MM.1S (cell line): ENCODE measurements around the gene FGFR1OP2.

ENCODE experiments used
- EZH2phosphoT487 ChIP-seq: fragments of 300-600 bp; sonication (generic); IDR thresholded peaks from 2 replicates; pipeline ENCODE4 v1.6.1; 2018; ENCODE audit warnings: antibody characterized with exemption, low read length
- TF ChIP-seq, protein P1 (sequence below): fragments of 300-600 bp; sonication (generic); IDR thresholded peaks from 2 replicates; pipeline ENCODE4 v1.5.1; 2016; ENCODE audit warnings: antibody characterized with exemption, low read length, mixed read lengths

GRCh38 chr12:26891704-26892103 is 46.6 kb upstream of the FGFR1OP2 start:
- TF ChIP-seq, protein P1, sequence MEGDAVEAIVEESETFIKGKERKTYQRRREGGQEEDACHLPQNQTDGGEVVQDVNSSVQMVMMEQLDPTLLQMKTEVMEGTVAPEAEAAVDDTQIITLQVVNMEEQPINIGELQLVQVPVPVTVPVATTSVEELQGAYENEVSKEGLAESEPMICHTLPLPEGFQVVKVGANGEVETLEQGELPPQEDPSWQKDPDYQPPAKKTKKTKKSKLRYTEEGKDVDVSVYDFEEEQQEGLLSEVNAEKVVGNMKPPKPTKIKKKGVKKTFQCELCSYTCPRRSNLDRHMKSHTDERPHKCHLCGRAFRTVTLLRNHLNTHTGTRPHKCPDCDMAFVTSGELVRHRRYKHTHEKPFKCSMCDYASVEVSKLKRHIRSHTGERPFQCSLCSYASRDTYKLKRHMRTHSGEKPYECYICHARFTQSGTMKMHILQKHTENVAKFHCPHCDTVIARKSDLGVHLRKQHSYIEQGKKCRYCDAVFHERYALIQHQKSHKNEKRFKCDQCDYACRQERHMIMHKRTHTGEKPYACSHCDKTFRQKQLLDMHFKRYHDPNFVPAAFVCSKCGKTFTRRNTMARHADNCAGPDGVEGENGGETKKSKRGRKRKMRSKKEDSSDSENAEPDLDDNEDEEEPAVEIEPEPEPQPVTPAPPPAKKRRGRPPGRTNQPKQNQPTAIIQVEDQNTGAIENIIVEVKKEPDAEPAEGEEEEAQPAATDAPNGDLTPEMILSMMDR, result no peak
- TF ChIP-seq EZH2phosphoT487, result no peak
